Neuronal stem cell (in vitro differentiated cells): ENCODE results near the gene USPL1.

Experiments
- DNase-seq: peaks from one replicate; pipeline ENCODE4 v3.0.0-alpha.2; 2013; ENCODE audit warnings: low spot score
- H2AFZ ChIP-seq: one replicate; pipeline ENCODE4 v1.6.1; 2013; ENCODE audit warnings: mild to moderate bottlenecking, low read length, inconsistent platforms
- H2AK5ac ChIP-seq: 2 replicates; pipeline ENCODE4 v1.6.1; 2013; ENCODE audit warnings: low read depth, mild to moderate bottlenecking, inconsistent platforms, low read length, moderate library complexity, mixed read lengths
- H2BK120ac ChIP-seq: 2 replicates; pipeline ENCODE4 v1.6.1; 2013; ENCODE audit warnings: low read depth, mild to moderate bottlenecking, inconsistent platforms, low read length, moderate library complexity, mixed read lengths
- H2BK12ac ChIP-seq: one replicate; pipeline ENCODE4 v1.6.1; 2013; ENCODE audit warnings: low read length, inconsistent platforms
- H2BK15ac ChIP-seq: 2 replicates; pipeline ENCODE4 v1.6.1; 2013; ENCODE audit warnings: mild to moderate bottlenecking, low read length, inconsistent platforms, mixed read lengths
- H2BK5ac ChIP-seq: one replicate; pipeline ENCODE4 v1.6.1; 2013; ENCODE audit warnings: inconsistent platforms, mild to moderate bottlenecking, low read length, moderate library complexity
- H3K14ac ChIP-seq: one replicate; pipeline ENCODE4 v1.6.1; 2013; ENCODE audit warnings: low read length, inconsistent platforms
- H3K18ac ChIP-seq: 2 replicates; pipeline ENCODE4 v1.6.1; 2013; ENCODE audit warnings: low read length, inconsistent platforms
- H3K23ac ChIP-seq: 2 replicates; pipeline ENCODE4 v1.6.1; 2013; ENCODE audit warnings: low read depth, mild to moderate bottlenecking, mixed read lengths, low read length, inconsistent platforms; ENCODE audit not compliant: poor library complexity
- H3K27ac ChIP-seq: replicated peaks from 3 replicates; pipeline ENCODE4 v1.5.1; 2013; ENCODE audit warnings: low read length, inconsistent platforms
- H3K27me3 ChIP-seq, 3 experiments: 2 replicates each; pipeline ENCODE4 v1.6.1; 2013; ENCODE audit warnings: low read length in 3 of 3, mild to moderate bottlenecking in 2 of 3, inconsistent platforms in 1 of 3, low read depth in 1 of 3, mixed read lengths in 1 of 3, moderate library complexity in 1 of 3; ENCODE audit not compliant: control insufficient read depth in 3 of 3, insufficient read depth in 3 of 3
- H3K36me3 ChIP-seq, 2 donors: replicated peaks in 1 of 2; 2 replicates each; pipeline ENCODE4 v1.6.1; 2013; ENCODE audit warnings: low read length in 2 of 2; ENCODE audit not compliant: control insufficient read depth in 2 of 2, insufficient read depth in 2 of 2
- H3K4ac ChIP-seq: 2 replicates; pipeline ENCODE4 v1.6.1; 2013; ENCODE audit warnings: inconsistent platforms, mild to moderate bottlenecking, low read length, moderate library complexity
- H3K4me1 ChIP-seq, 2 donors: 1 replicate in 1 of 2; 2 replicates in 1 of 2; pipeline ENCODE4 v1.6.1; 2013; ENCODE audit warnings: low read length in 2 of 2, low read depth in 1 of 2; ENCODE audit not compliant: control insufficient read depth in 2 of 2, insufficient read depth in 1 of 2
- H3K4me2 ChIP-seq: one replicate; pipeline ENCODE4 v1.6.1; 2013; ENCODE audit warnings: mild to moderate bottlenecking, low read length, inconsistent platforms; ENCODE audit not compliant: insufficient read depth, poor library complexity, severe bottlenecking
- H3K4me3 ChIP-seq, 2 donors: 2 replicates each; pipeline ENCODE4 v1.5.1; 2013; ENCODE audit warnings: low read length in 2 of 2, mild to moderate bottlenecking in 2 of 2, inconsistent platforms in 1 of 2, moderate library complexity in 1 of 2
- H3K79me1 ChIP-seq: one replicate; pipeline ENCODE4 v1.6.1; 2013; ENCODE audit warnings: low read depth, mild to moderate bottlenecking, inconsistent platforms, low read length, moderate library complexity
- H3K9ac ChIP-seq: one replicate; pipeline ENCODE4 v1.6.1; 2013; ENCODE audit warnings: mild to moderate bottlenecking, low read depth, low read length, inconsistent platforms; ENCODE audit not compliant: poor library complexity
- H3K9me3 ChIP-seq, 2 donors: replicated peaks in 1 of 2; 2 replicates each; pipeline versions ENCODE3 to v1.6.1; 2013; ENCODE audit warnings: low read length in 2 of 2, mild to moderate bottlenecking in 2 of 2, inconsistent platforms in 1 of 2, low read depth in 1 of 2, mixed read lengths in 1 of 2, moderate library complexity in 1 of 2; ENCODE audit not compliant: control insufficient read depth in 2 of 2, insufficient read depth in 1 of 2
- H4K8ac ChIP-seq: one replicate; pipeline ENCODE4 v1.6.1; 2013; ENCODE audit warnings: low read depth, mild to moderate bottlenecking, inconsistent platforms, low read length, moderate library complexity
- H4K91ac ChIP-seq: one replicate; pipeline ENCODE4 v1.6.1; 2013; ENCODE audit warnings: low read length, low read depth, mild to moderate bottlenecking, inconsistent platforms; ENCODE audit not compliant: poor library complexity
- WGBS, 2 donors: extraction: QIAGEN DNeasy Blood & Tissue Kit; methylation state at CpG; one replicate each; pipeline ENCODE4 v1.1.7; 2013; ENCODE audit warnings: missing lambda C conversion rate in 2 of 2, mixed read lengths in 1 of 2; ENCODE audit not compliant: insufficient read length in 2 of 2, insufficient replicate concordance in 1 of 2; ENCODE audit errors: extremely low coverage in 2 of 2; 5-methylcytosine and 5-hydroxymethylcytosine counted together

The USPL1 gene

DNA sequence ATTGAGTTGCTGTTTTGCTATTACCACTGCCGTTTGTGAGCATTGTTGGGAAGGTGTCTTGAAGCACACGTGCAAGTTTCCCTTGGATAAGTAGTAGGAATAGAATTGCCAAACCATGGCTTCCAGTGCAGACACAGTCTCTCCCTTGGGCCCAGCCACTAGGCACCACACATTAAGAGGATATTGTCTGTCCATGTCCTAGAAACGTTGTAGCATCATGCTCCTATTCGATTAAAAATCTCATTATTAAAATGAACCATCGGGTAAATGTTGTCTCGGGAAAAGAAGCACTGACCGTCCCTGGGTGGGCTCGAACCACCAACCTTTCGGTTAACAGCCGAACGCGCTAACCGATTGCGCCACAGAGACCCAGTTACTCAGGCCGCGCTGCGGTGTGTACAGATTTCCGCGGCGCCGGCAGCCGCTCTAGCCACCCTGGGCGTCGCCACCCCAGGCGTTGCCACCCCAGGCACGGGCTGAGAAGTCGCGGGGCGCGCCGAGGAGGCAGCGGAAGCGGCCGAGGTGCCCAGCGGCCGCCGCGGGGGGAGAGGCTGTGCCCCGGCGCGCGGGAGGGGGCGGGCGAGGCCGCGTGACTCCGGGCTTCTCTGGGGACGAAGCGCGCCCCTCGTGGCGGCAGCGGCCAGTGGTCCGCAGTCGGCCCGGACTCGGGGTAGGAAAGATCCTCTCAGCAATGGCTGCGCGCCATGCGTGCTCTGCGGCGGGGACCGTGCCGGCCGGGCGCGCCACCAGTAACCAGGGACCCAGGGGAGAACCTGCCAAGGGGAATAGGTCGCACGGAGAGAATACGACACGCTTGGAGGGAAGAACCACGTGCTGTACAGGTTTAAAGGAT lies 56.2 kb downstream of the USPL1 start:
- no peak overlapping the region for H3K27ac ChIP-seq
- H2BK15ac ChIP-seq = no peak overlapping the region
- H2AK5ac ChIP-seq = no peak overlapping the region
- no peaks in the 10 kb centered on the region for H3K9me3 ChIP-seq
- peak overlapping the region; percentile 47 for H3K4me2 ChIP-seq
- H3K27me3 ChIP-seq = peaks cover 0 to 3% (median 0%) of the 10 kb centered on the region in 3 experiments
- no peak overlapping the region for H4K91ac ChIP-seq
- peak overlapping the region; percentile 51 for H2BK12ac ChIP-seq
- H2BK5ac ChIP-seq = no peak overlapping the region
- H3K14ac ChIP-seq = peak overlapping the region; percentile 87
- H3K18ac ChIP-seq = peak overlapping the region; percentile 98
- peak overlapping the region; percentile 91 for H3K9ac ChIP-seq
- WGBS, 2 donors = no CpG with 5 or more reads among the region's 72 CpGs
- no peak overlapping the region for H4K8ac ChIP-seq
- H2AFZ ChIP-seq = peak overlapping the region; percentile 94
- H3K4ac ChIP-seq = no peak overlapping the region
- H3K4me1 ChIP-seq = peaks cover 2 to 3% of the 10 kb centered on the region in 2 donors
- H3K79me1 ChIP-seq = no peaks in the 10 kb centered on the region
- no peaks in the 10 kb centered on the region for H3K36me3 ChIP-seq
- peak overlapping the region; percentile 46 to 88 for H3K4me3 ChIP-seq
- H3K23ac ChIP-seq = no peak overlapping the region
- peak overlapping the region; percentile 39 for H2BK120ac ChIP-seq
- peak; percentile 77 for DNase-seq

- H2BK5ac ChIP-seq = no peak overlapping the region
- H3K79me1 ChIP-seq = no peaks in the 10 kb centered on the region
- H2BK12ac ChIP-seq = no peak overlapping the region
- H3K9ac ChIP-seq = no peak overlapping the region
- H3K36me3 ChIP-seq = no peaks in the 10 kb centered on the region
- no peak overlapping the region for H4K8ac ChIP-seq
- no peaks in the 10 kb centered on the region for H3K9me3 ChIP-seq
- no peak overlapping the region for H3K4me3 ChIP-seq
- H2AK5ac ChIP-seq = no peak overlapping the region
- no peak overlapping the region for H3K18ac ChIP-seq
- H3K14ac ChIP-seq = no peak overlapping the region
- no peak overlapping the region for H3K23ac ChIP-seq
- no peak overlapping the region for H4K91ac ChIP-seq
- H3K4me1 ChIP-seq = peaks cover 2 to 3% of the 10 kb centered on the region in 2 donors
- H2AFZ ChIP-seq = no peak overlapping the region
- no peak overlapping the region for H2BK15ac ChIP-seq
- WGBS, 2 donors = no CpG with 5 or more reads among the region's 3 CpGs
- H3K4ac ChIP-seq = no peak overlapping the region
- H3K27me3 ChIP-seq = peaks cover 0 to 3% (median 0%) of the 10 kb centered on the region in 3 experiments
- no peak overlapping the region for H3K4me2 ChIP-seq
- no peak overlapping the region for H2BK120ac ChIP-seq
- H3K27ac ChIP-seq = no peak overlapping the region
- no peak for DNase-seq
Measured at GRCh38 chr13:30675717-30676116, 58.0 kb downstream of the USPL1 start.

DNA sequence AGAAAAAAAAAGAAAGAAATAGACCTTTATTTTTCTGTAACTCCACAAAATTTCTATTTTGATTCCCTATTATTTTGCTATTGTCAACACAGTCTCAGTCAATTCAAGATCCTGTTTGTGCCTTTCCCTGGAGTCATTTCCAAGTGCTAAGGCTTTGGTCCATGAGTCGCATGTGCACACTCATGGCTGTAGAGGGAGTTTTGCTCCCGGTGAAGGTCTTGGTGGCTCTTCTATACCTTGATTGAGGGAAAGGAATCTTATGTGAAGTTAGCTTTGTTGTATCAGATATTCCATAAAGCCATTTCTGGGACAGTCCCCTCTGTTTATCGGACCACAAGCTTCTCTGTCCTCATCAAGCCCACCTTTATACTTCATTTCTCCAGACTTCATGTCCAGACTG lies 59.0 kb downstream of the USPL1 start:
- H3K27me3 ChIP-seq = no peaks in the 10 kb centered on the region
- no peak overlapping the region for H3K18ac ChIP-seq
- H4K91ac ChIP-seq = no peak overlapping the region
- no peaks in the 10 kb centered on the region for H3K36me3 ChIP-seq
- H3K79me1 ChIP-seq = no peaks in the 10 kb centered on the region
- no peak overlapping the region for H2AK5ac ChIP-seq
- no peak overlapping the region for H2BK12ac ChIP-seq
- H4K8ac ChIP-seq = no peak overlapping the region
- no peaks in the 10 kb centered on the region for H3K9me3 ChIP-seq
- H2BK120ac ChIP-seq = no peak overlapping the region
- WGBS, 2 donors = no CpG with 5 or more reads among the region's 3 CpGs
- DNase-seq = no peak
- H3K4me2 ChIP-seq = no peak overlapping the region
- H3K4ac ChIP-seq = no peak overlapping the region
- no peak overlapping the region for H3K23ac ChIP-seq
- H3K4me3 ChIP-seq = no peak overlapping the region
- H3K9ac ChIP-seq = no peak overlapping the region
- no peak overlapping the region for H2BK15ac ChIP-seq
- H3K4me1 ChIP-seq = peaks cover 2 to 3% of the 10 kb centered on the region in 2 donors
- H2BK5ac ChIP-seq = no peak overlapping the region
- H3K27ac ChIP-seq = no peak overlapping the region
- no peak overlapping the region for H3K14ac ChIP-seq
- H2AFZ ChIP-seq = no peak overlapping the region

DNA sequence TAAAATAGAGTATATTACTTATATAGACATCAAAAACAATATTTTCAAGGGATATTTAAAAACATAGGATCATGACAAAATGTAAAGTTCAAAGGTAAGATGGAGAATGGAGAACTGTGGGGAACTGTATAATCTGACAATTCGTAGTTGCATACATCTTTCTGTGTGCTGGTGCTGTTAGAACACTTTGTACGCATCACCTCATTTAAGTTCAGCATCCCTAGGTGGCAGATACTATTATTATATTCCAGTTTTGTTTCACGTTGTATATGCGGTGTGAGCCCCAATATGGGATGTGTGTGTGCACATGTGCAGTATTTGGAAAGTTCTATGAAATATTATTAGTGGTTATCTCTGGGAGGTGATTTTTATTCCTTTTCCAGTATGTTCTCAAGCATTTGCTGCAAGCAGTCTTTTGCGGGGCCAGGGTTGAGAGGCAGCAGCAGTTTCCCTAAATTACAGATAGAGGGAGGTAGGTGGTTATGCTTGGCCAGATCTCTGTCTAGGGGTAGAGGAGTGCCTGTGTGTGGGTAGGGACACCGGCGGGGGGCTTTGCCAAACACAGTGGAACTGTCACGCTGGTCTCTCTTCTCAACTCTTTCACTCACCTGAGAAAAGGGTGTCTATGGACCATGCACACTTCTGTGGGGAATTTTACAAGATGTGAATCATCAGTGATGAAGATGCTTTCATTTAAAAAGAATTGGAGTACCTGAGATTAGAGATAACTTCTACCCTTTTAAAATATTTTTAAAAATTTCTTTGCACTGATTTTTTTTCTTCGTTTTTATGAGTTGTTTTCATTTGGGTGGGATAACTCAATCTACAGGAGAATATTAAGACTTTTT lies 62.0 kb downstream of the USPL1 start:
- no peak overlapping the region for H2BK5ac ChIP-seq
- H3K27ac ChIP-seq = no peak overlapping the region
- H3K4me2 ChIP-seq = no peak overlapping the region
- H3K18ac ChIP-seq = no peak overlapping the region
- no peaks in the 10 kb centered on the region for H3K4me1 ChIP-seq
- H3K27me3 ChIP-seq = no peaks in the 10 kb centered on the region
- H3K36me3 ChIP-seq = no peaks in the 10 kb centered on the region
- H2BK15ac ChIP-seq = no peak overlapping the region
- H4K91ac ChIP-seq = no peak overlapping the region
- H3K14ac ChIP-seq = no peak overlapping the region
- no peak overlapping the region for H2BK120ac ChIP-seq
- no peak overlapping the region for H3K4ac ChIP-seq
- DNase-seq = no peak
- H2AFZ ChIP-seq = no peak overlapping the region
- no CpG with 5 or more reads among the region's 9 CpGs for WGBS, 2 donors
- no peak overlapping the region for H4K8ac ChIP-seq
- no peaks in the 10 kb centered on the region for H3K9me3 ChIP-seq
- H2BK12ac ChIP-seq = no peak overlapping the region
- no peak overlapping the region for H3K4me3 ChIP-seq
- H3K79me1 ChIP-seq = no peaks in the 10 kb centered on the region
- H3K23ac ChIP-seq = no peak overlapping the region
- no peak overlapping the region for H3K9ac ChIP-seq
- H2AK5ac ChIP-seq = no peak overlapping the region
